Measurements from ENCODE around the gene PLGRKT. TPM values are rescaled to one million over a fixed set of nuclear protein-coding genes. Genes with fewer than 3 reads are reported as not detected.
"Not testable (repeated sequence)": the region's sequence is repeated elsewhere in the genome, so short reads cannot be mapped to it uniquely, and the experiment has no call there.

Gene PLGRKT
- total RNA-seq, 2 experiments from 2014 or later, result 30.5 to 30.7 TPM

GRCh38 chr9:5442400-5443011, 4.8 kb upstream of the PLGRKT start:
- DNase-seq (peak; percentile 57), ATAC-seq (no peak)
- no peaks in the 10 kb centered on the region for H3K36me3 Mint-ChIP-seq (ENCODE audit: low read depth)
- POLR2A ChIA-PET, result interaction anchor here (0.9 to 1.2 kb wide), 2 partner anchors 158 to 256 kb away, joined by 3 to 5 read pairs; no protein-coding TSS in a partner anchor
- no peak overlapping the region for H3K4me3 Mint-ChIP-seq
- H3K4me1 Mint-ChIP-seq (ENCODE audit: low read depth), result peaks cover 28% of the 10 kb centered on the region
- H3K27ac Mint-ChIP-seq, result no peak overlapping the region
- H3K9me3 Mint-ChIP-seq (ENCODE audit: insufficient read depth), result no peaks in the 10 kb centered on the region
- CTCF ChIA-PET, result interaction anchor here (0.6 to 3.1 kb wide), 18 partner anchors 8 to 683 kb away, joined by 3 to 28 read pairs (median 4); partner anchors contain the start of genes CD274, INSL6 and PDCD1LG2
- H3K27me3 Mint-ChIP-seq (ENCODE audit: low read depth), result peaks cover 2% of the 10 kb centered on the region

- H3K4me1 Mint-ChIP-seq (ENCODE audit: low read depth), result peaks cover 28% of the 10 kb centered on the region
- CTCF ChIA-PET, result interaction anchor here (1.0 to 5.9 kb wide), 7 partner anchors 9 to 691 kb away, joined by 3 to 60 read pairs (median 15); partner anchors contain the start of genes CD274 and INSL6
- ATAC-seq (no peak), DNase-seq (no peak)
- no peaks in the 10 kb centered on the region for H3K9me3 Mint-ChIP-seq (ENCODE audit: insufficient read depth)
- peaks cover 2% of the 10 kb centered on the region for H3K27me3 Mint-ChIP-seq (ENCODE audit: low read depth)
- peaks cover 9% of the 10 kb centered on the region for H3K36me3 Mint-ChIP-seq (ENCODE audit: low read depth)
- no peak overlapping the region for H3K4me3 Mint-ChIP-seq
- POLR2A ChIA-PET, result interaction anchor here (2.5 kb wide), 1 partner anchor 9 kb away, joined by 9 read pairs; the partner anchor contains the start of gene CD274
- no peak overlapping the region for H3K27ac Mint-ChIP-seq
These were observed 3.3 kb upstream of the PLGRKT start for GRCh38 chr9:5441043-5441442.

GRCh38 chr9:5440426-5440825, 2.7 kb upstream of the PLGRKT start:
- no peak overlapping the region for H3K4me3 Mint-ChIP-seq
- H3K36me3 Mint-ChIP-seq (ENCODE audit: low read depth), result peaks cover 15% of the 10 kb centered on the region
- POLR2A ChIA-PET, result interaction anchor here (2.5 kb wide), 1 partner anchor 10 kb away, joined by 9 read pairs; the partner anchor contains the start of gene CD274
- H3K4me1 Mint-ChIP-seq (ENCODE audit: low read depth), result peaks cover 29% of the 10 kb centered on the region
- ATAC-seq (no peak), DNase-seq (no peak)
- CTCF ChIA-PET, result interaction anchor here (0.7 to 5.9 kb wide), 9 partner anchors 9 to 691 kb away, joined by 3 to 60 read pairs (median 6); partner anchors contain the start of gene CD274
- no peak overlapping the region for H3K27ac Mint-ChIP-seq
- H3K27me3 Mint-ChIP-seq (ENCODE audit: low read depth), result peaks cover 2% of the 10 kb centered on the region
- H3K9me3 Mint-ChIP-seq (ENCODE audit: insufficient read depth), result no peaks in the 10 kb centered on the region

- H3K36me3 Mint-ChIP-seq (ENCODE audit: low read depth), result peaks cover 25% of the 10 kb centered on the region
- peak overlapping the region; percentile 96 for H3K4me3 Mint-ChIP-seq
- CTCF ChIA-PET, result interaction anchor here (0.9 to 5.9 kb wide), 15 partner anchors 11 to 454 kb away, joined by 3 to 60 read pairs (median 6); partner anchors contain the start of genes CD274 and JAK2
- POLR2A ChIA-PET, result interaction anchor here (0.6 to 2.5 kb wide), 14 partner anchors 10 to 698 kb away, joined by 3 to 26 read pairs (median 4); partner anchors contain the start of genes CD274, INSL6 and RIC1
- H3K27ac Mint-ChIP-seq, result peak overlapping the region; percentile 96
- no peaks in the 10 kb centered on the region for H3K9me3 Mint-ChIP-seq (ENCODE audit: insufficient read depth)
- no peaks in the 10 kb centered on the region for H3K27me3 Mint-ChIP-seq (ENCODE audit: low read depth)
- DNase-seq, result peak; percentile 37
- ATAC-seq, result peak; percentile 18
- peaks cover 29% of the 10 kb centered on the region for H3K4me1 Mint-ChIP-seq (ENCODE audit: low read depth)
These were observed 807 bp upstream of the PLGRKT start for GRCh38 chr9:5438301-5439162.

- POLR2A ChIA-PET, result interaction anchor here (1.2 to 2.4 kb wide), 2 partner anchors 12 to 14 kb away, joined by 4 to 26 read pairs; partner anchors contain the start of gene CD274
- H3K4me1 Mint-ChIP-seq (ENCODE audit: low read depth), result peaks cover 29% of the 10 kb centered on the region
These were observed 1.3 kb downstream of the PLGRKT start for GRCh38 chr9:5436441-5436840.

GRCh38 chr9:5435912-5436311, 1.8 kb downstream of the PLGRKT start:
- Mint-ChIP-seq H3K27me3 (ENCODE audit: low read depth) (no peaks in the 10 kb centered on the region), H3K9me3 (ENCODE audit: insufficient read depth) (no peaks in the 10 kb centered on the region), H3K36me3 (ENCODE audit: low read depth) (peaks cover 40% of the 10 kb centered on the region), H3K4me3 (peak overlapping the region; percentile 96), H3K27ac (peak overlapping the region; percentile 8), H3K4me1 (ENCODE audit: low read depth) (peaks cover 29% of the 10 kb centered on the region)
- no peak for DNase-seq
- ATAC-seq, result no peak
- CTCF ChIA-PET, result interaction anchor here (1.1 to 5.9 kb wide), 5 partner anchors 11 to 686 kb away, joined by 4 to 60 read pairs (median 15); partner anchors contain the start of gene CD274
- POLR2A ChIA-PET, result interaction anchor here (2.4 kb wide), 1 partner anchor 14 kb away, joined by 26 read pairs; the partner anchor contains the start of gene CD274

More at GRCh38 chr9:5436441-5436840, 1.3 kb downstream of the PLGRKT start:
- Mint-ChIP-seq H3K27me3 (ENCODE audit: low read depth) (no peaks in the 10 kb centered on the region), H3K4me3 (peak overlapping the region; percentile 96), H3K36me3 (ENCODE audit: low read depth) (peaks cover 40% of the 10 kb centered on the region), H3K27ac (peak overlapping the region; percentile 96), H3K9me3 (ENCODE audit: insufficient read depth) (no peaks in the 10 kb centered on the region)
- no peak for ATAC-seq
- no peak for DNase-seq
- CTCF ChIA-PET, result interaction anchor here (1.1 to 5.9 kb wide), 6 partner anchors 12 to 687 kb away, joined by 4 to 60 read pairs (median 14); partner anchors contain the start of gene CD274

GRCh38 chr9:5433841-5434810, 3.6 kb downstream of the PLGRKT start:
- Mint-ChIP-seq H3K36me3 (ENCODE audit: low read depth) (peaks cover 45% of the 10 kb centered on the region), H3K4me1 (ENCODE audit: low read depth) (peaks cover 29% of the 10 kb centered on the region)
- POLR2A ChIA-PET; ATAC-seq; H3K4me3 Mint-ChIP-seq; H3K9me3 Mint-ChIP-seq (ENCODE audit: insufficient read depth); H3K27ac Mint-ChIP-seq; DNase-seq; H3K27me3 Mint-ChIP-seq (ENCODE audit: low read depth); CTCF ChIA-PET: not testable (repeated sequence)

GRCh38 chr9:5433328-5433727, 4.4 kb downstream of the PLGRKT start:
- DNase-seq; ATAC-seq; H3K4me3 Mint-ChIP-seq; H3K27ac Mint-ChIP-seq; H3K9me3 Mint-ChIP-seq (ENCODE audit: insufficient read depth); H3K27me3 Mint-ChIP-seq (ENCODE audit: low read depth); POLR2A ChIA-PET; CTCF ChIA-PET: not testable (repeated sequence)
- peaks cover 22% of the 10 kb centered on the region for H3K4me1 Mint-ChIP-seq (ENCODE audit: low read depth)
- peaks cover 45% of the 10 kb centered on the region for H3K36me3 Mint-ChIP-seq (ENCODE audit: low read depth)

- Mint-ChIP-seq H3K36me3 (ENCODE audit: low read depth) (peaks cover 45% of the 10 kb centered on the region), H3K4me1 (ENCODE audit: low read depth) (peaks cover 17% of the 10 kb centered on the region)
- POLR2A ChIA-PET; DNase-seq; H3K9me3 Mint-ChIP-seq (ENCODE audit: insufficient read depth); CTCF ChIA-PET; H3K4me3 Mint-ChIP-seq; ATAC-seq; H3K27ac Mint-ChIP-seq; H3K27me3 Mint-ChIP-seq (ENCODE audit: low read depth): not testable (repeated sequence)
These were observed 4.8 kb downstream of the PLGRKT start for GRCh38 chr9:5432890-5433289.

- ChIA-PET CTCF (interaction anchor here (1.4 to 2.3 kb wide), 2 partner anchors 9 to 245 kb away, joined by 3 to 6 read pairs; no protein-coding TSS in a partner anchor), POLR2A (no interaction called here)
- no peaks in the 10 kb centered on the region for H3K27me3 Mint-ChIP-seq (ENCODE audit: low read depth)
- H3K27ac Mint-ChIP-seq, result no peak overlapping the region
- DNase-seq (no peak), ATAC-seq (no peak)
- peaks cover 34% of the 10 kb centered on the region for H3K36me3 Mint-ChIP-seq (ENCODE audit: low read depth)
- no peaks in the 10 kb centered on the region for H3K9me3 Mint-ChIP-seq (ENCODE audit: insufficient read depth)
- H3K4me1 Mint-ChIP-seq (ENCODE audit: low read depth), result peaks cover under 1% of the 10 kb centered on the region
- H3K4me3 Mint-ChIP-seq, result no peak overlapping the region
These were observed 6.8 kb downstream of the PLGRKT start for GRCh38 chr9:5430912-5431311.
